ENCODE measurements around the gene NCAN.

The NCAN gene

DNA sequence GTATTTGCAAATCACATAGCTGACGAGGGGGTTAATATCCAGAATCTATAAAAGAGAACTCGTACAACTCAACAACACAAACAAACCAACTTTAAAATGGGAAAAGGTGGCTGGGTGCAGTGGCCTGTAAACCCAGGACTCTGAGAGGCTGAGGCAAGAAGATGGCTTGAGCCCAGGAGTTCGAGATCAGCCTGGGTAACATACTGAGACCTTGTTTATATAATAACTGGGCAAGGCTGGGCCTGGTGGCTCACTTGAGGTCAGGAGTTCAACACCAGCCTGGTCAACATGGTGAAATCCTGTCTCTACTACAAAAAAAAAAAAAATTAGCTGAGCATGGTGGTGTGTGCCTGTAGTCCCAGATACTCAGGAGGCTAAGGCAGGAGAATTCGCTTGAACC is 83.2 kb downstream of the NCAN start:
- Mint-ChIP-seq H3K9me3 (peaks cover 25% of the 10 kb centered on the region), H3K27ac (peak overlapping the region; percentile 22), H3K4me1 (no peaks in the 10 kb centered on the region), H3K36me3 (ENCODE audit: low read depth) (peaks cover 67% of the 10 kb centered on the region), H3K4me3 (no peak overlapping the region), H3K27me3 (ENCODE audit: low read depth, poor library complexity) (peaks cover 4% of the 10 kb centered on the region)
- TF ChIP-seq, protein P1, sequence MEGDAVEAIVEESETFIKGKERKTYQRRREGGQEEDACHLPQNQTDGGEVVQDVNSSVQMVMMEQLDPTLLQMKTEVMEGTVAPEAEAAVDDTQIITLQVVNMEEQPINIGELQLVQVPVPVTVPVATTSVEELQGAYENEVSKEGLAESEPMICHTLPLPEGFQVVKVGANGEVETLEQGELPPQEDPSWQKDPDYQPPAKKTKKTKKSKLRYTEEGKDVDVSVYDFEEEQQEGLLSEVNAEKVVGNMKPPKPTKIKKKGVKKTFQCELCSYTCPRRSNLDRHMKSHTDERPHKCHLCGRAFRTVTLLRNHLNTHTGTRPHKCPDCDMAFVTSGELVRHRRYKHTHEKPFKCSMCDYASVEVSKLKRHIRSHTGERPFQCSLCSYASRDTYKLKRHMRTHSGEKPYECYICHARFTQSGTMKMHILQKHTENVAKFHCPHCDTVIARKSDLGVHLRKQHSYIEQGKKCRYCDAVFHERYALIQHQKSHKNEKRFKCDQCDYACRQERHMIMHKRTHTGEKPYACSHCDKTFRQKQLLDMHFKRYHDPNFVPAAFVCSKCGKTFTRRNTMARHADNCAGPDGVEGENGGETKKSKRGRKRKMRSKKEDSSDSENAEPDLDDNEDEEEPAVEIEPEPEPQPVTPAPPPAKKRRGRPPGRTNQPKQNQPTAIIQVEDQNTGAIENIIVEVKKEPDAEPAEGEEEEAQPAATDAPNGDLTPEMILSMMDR (IDR thresholded peaks at IDR 0.05): no peak
- no peak for DNase-seq

DNA sequence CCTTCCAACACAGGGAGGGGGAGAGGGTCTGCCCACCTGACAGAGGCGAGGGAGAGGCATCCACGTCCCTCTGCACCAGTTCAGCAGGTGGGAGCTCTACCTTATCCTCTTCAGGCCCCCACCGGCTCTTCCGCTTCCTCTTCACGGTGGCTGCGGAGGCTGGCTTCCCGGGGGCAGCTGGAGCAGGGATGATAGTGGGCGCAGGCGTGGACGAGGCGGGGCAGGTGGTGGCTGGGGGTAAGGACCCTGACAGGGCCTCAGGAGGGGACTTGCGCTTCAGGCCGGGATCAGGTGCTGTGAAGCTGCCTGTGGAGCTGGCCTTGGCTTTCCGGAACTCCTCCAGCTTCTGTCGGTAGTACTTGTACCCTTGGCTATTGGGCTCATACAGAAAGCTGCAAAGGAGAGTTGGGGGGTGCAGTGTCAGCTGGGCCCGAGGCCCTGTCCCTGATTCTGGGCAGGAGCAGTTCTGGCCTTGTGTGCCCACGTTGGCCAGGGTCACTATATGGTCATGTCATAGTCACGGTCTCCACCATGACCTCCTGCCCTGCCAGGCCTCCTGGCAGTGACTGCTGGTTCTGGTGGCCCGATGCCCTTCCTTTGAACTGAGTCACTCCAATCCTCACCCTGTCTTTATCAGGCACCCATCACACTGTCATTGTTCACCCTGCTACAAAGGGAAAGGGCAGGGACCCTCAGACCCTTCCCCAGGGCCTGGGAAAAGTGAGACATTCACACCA is 85.4 kb downstream of the NCAN start:
- Mint-ChIP-seq H3K27me3 (ENCODE audit: low read depth, poor library complexity) (peaks cover 4% of the 10 kb centered on the region), H3K4me1 (no peaks in the 10 kb centered on the region), H3K4me3 (no peak overlapping the region), H3K27ac (no peak overlapping the region), H3K36me3 (ENCODE audit: low read depth) (peaks cover 46% of the 10 kb centered on the region), H3K9me3 (peaks cover 14% of the 10 kb centered on the region)
- TF ChIP-seq, protein P1 (IDR thresholded peaks at IDR 0.05): no peak
- no peak for DNase-seq

DNA sequence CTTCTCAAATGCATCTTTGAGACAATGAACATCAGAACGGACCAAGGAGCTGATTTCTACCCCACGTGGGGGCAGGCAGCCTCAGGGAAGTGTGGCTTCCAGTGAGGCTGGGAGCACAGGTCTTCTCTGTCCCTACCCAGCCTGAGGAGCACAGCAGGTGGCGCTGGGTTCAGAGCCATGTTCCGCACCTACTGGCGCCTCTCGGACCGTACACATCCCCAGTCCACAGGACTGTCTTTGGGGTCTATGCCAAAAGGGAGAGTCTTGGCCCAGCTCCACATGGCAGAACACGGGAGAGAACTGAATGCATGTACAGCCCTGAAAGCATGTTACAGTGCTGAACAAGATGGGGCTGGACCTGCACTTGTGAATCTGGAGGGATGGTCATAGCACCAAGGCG is 86.0 kb downstream of the NCAN start:
- H3K4me1 Mint-ChIP-seq: no peaks in the 10 kb centered on the region
- no peak overlapping the region for H3K4me3 Mint-ChIP-seq
- H3K27ac Mint-ChIP-seq: no peak overlapping the region
- H3K9me3 Mint-ChIP-seq: peaks cover 8% of the 10 kb centered on the region
- TF ChIP-seq, protein P1 (IDR thresholded peaks at IDR 0.05): no peak
- peaks cover 41% of the 10 kb centered on the region for H3K36me3 Mint-ChIP-seq (ENCODE audit: low read depth)
- DNase-seq: no peak
- H3K27me3 Mint-ChIP-seq (ENCODE audit: low read depth, poor library complexity): peaks cover 4% of the 10 kb centered on the region

DNA sequence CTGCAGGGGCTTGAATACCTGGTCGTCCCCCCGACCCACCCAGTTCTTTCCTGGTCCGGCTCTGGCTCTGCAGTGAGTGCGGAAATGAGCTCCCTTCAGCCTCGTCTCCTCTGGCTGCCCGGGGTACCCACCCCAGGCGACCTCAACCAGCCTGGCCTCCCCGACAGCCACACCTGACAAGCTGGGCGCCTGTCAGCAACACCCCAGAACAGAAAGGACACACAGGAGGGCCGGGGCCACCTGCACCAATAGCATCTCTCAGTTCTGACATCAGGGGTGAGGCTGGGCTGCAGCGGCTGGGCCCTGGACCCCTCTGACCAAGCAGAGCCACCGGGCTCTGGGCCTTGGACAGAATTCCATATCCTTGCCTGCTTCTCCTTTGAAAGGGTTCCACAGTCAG is 88.9 kb downstream of the NCAN start:
- Mint-ChIP-seq H3K27ac (no peak overlapping the region), H3K4me3 (no peak overlapping the region), H3K36me3 (ENCODE audit: low read depth) (peaks cover 31% of the 10 kb centered on the region), H3K4me1 (no peaks in the 10 kb centered on the region), H3K9me3 (no peaks in the 10 kb centered on the region), H3K27me3 (ENCODE audit: low read depth, poor library complexity) (peaks cover 4% of the 10 kb centered on the region)
- no peak for DNase-seq
- TF ChIP-seq, protein P1 (IDR thresholded peaks at IDR 0.05): no peak
